T-helper 2 cell treated with Interferon-gamma antibody and Interleukin-4, amounts not matched to agents 5 μg/mL and 100 μg/mL, for 36 hours (primary cell): ENCODE data around the gene GNB1L.

Experiments used
- DNase-seq: peaks from one replicate; pipeline ENCODE4 v3.0.0; 2021; ENCODE audit warnings: low spot score
- H3K27ac Mint-ChIP-seq: one replicate; pipeline ENCODE4 v1.8.0; 2021; ENCODE audit warnings: mild to moderate bottlenecking, mixed read lengths
- H3K27me3 Mint-ChIP-seq: one replicate; pipeline ENCODE4 v1.8.0; 2021; ENCODE audit warnings: low read depth, mixed read lengths
- H3K36me3 Mint-ChIP-seq: one replicate; pipeline ENCODE4 v1.8.0; 2021; ENCODE audit warnings: low read depth, mixed read lengths
- H3K4me1 Mint-ChIP-seq: one replicate; pipeline ENCODE4 v1.8.0; 2021; ENCODE audit warnings: low read depth, mixed read lengths
- H3K4me3 Mint-ChIP-seq: one replicate; pipeline ENCODE4 v1.8.0; 2022; ENCODE audit warnings: mild to moderate bottlenecking, moderate library complexity, mixed read lengths
- H3K9me3 Mint-ChIP-seq: one replicate; pipeline ENCODE4 v1.8.0; 2021; ENCODE audit warnings: mixed read lengths

Gene GNB1L

DNA sequence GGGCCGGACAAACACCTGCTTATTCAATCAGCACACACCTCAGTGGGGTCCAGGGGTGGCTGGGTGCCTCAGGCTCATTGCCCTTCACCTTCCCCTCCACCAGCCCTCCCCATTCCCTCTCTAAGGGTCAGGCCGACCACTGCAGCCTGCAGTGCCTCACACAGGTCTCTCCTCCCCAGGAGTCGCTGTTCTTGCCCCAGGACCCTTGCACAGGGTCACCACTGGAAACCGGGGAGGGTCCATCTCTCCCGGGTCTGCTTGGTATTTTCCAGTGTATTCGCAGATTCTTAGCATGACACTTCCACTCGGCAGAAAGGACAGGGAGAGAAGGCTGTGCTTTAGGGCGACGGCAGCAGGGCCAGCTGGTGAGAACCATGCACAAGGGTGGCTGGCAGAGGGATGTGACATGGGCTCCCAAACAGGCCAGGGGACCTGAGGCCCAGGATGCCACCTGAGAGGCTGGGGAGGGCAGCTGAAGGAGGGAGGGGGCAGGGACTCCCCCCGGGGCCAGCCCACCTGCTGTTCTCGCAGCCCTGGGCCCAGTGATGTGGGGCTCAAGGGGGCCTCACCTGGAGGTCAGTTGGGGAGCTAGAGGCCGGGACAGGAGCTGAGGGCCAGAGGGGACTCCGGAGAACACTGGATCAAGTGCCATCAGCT lies 110.2 kb downstream of the GNB1L start:
- Mint-ChIP-seq H3K27me3 (no peaks in the 10 kb centered on the region), H3K4me1 (no peaks in the 10 kb centered on the region), H3K9me3 (no peaks in the 10 kb centered on the region), H3K4me3 (no peak overlapping the region), H3K36me3 (no peaks in the 10 kb centered on the region), H3K27ac (no peak overlapping the region)
- no peak for DNase-seq

DNA sequence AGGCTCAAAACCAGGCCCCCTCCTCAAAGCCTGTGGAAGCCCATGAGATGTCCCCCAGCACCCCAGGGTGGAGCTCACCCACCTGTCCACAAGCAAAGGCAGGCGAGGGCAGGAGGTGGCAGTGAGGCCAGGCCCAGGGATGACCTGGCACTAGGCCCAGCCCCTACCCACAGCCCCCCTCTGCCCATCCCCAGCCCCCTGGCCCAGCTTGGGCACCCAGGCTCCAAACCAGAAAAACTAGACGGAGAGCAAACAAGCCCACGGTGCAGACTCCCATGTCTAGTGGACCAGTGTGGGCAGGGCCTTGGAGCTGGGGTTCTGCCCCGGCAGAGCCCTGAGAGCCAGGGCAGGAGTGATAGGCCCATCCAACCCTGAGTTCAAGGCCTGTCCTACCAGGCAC lies 111.0 kb downstream of the GNB1L start:
- Mint-ChIP-seq H3K27me3 (no peaks in the 10 kb centered on the region), H3K4me3 (no peak overlapping the region), H3K4me1 (no peaks in the 10 kb centered on the region), H3K27ac (no peak overlapping the region), H3K9me3 (no peaks in the 10 kb centered on the region), H3K36me3 (no peaks in the 10 kb centered on the region)
- no peak for DNase-seq

DNA sequence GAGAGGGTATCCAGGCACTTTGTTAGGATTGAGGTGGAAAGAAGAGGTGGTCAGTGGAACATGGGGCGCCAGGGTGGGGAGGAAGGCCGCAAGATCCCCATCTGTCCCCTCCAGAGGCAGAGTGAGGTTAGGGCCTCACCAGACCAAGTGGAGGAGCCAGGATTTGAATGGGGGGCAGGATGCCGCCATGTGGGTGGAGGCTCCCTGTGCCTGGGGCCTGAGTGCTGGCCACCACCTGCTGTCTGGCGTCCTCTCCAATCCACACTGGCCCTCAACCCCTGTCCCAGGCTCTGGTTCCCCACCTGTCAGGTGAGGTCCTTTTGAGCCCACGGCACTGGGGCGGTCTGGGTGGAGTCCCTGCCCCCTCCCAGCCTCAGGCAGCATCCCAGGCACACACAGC lies 111.6 kb downstream of the GNB1L start:
- Mint-ChIP-seq H3K36me3 (no peaks in the 10 kb centered on the region), H3K9me3 (no peaks in the 10 kb centered on the region), H3K27me3 (no peaks in the 10 kb centered on the region), H3K4me3 (no peak overlapping the region), H3K27ac (no peak overlapping the region), H3K4me1 (no peaks in the 10 kb centered on the region)
- no peak for DNase-seq

DNA sequence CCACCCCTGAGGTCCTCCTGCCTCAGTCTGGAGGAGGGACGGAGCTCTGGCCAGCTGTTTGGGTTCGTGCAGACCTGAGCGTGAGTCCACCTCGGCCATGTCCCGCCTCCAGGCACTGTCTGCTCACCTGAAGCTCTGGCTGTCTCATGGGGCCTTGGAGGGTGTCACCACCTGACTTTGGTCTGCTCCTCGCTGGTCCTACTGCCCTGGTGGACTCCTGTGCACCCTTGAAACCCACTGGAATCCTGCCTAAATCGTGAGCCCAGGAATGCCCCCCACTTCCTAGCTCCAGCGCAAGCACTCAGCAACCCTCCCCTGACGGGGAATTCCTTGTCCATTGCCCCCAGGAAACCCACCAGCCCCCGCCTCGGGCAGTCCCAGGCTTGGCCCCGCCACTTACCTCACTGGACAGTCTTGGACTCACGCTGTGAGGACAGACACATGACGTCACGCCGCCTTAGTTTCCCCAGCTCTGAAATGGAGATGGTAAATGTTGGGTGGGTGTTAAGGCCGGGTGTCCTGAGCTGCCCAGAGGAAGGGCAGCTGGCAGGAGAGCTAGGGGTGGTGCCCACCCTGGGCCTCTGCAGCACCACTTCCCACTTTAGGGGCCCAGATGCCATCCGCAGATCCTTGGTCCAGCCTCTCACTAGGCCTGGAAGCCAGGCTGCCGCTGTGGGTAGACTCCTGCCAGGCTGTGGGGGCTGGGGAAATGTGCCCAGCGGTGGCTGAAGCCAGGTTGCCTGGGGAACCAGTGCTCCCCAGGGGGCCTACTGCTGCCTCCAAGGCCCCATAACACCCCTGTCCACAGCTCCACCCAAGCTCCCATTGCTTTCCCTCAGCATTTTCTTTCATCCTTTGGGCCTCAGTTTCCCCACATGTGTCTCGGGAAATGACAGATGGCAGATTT lies 112.3 kb downstream of the GNB1L start:
- Mint-ChIP-seq H3K4me1 (no peaks in the 10 kb centered on the region), H3K27me3 (no peaks in the 10 kb centered on the region), H3K4me3 (no peak overlapping the region), H3K36me3 (no peaks in the 10 kb centered on the region), H3K27ac (no peak overlapping the region), H3K9me3 (no peaks in the 10 kb centered on the region)
- no peak for DNase-seq

DNA sequence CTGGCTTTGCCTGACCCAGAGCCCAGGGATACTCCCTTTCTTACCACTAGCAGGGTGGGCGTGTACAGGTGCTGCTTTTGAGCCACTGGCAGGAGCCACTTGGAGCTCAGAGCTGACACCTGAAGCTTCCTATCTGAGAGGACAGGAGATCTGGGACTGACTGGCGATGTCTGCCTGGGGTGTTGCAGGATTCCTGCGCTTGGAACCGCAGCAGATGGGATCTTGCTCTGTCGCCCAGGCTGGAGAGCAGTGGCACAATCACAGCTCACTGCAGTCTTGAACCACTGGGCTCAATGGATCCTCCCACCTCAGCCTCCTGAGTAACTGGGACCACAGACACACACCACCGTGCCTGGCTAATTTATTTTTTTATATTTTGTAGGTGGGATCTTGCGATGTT lies 113.6 kb downstream of the GNB1L start:
- H3K9me3 Mint-ChIP-seq: no peaks in the 10 kb centered on the region
- H3K36me3 Mint-ChIP-seq: no peaks in the 10 kb centered on the region
- DNase-seq: no peak
- no peaks in the 10 kb centered on the region for H3K4me1 Mint-ChIP-seq
- H3K27me3 Mint-ChIP-seq: no peaks in the 10 kb centered on the region
- H3K27ac Mint-ChIP-seq: no peak overlapping the region
- H3K4me3 Mint-ChIP-seq: no peak overlapping the region

DNA sequence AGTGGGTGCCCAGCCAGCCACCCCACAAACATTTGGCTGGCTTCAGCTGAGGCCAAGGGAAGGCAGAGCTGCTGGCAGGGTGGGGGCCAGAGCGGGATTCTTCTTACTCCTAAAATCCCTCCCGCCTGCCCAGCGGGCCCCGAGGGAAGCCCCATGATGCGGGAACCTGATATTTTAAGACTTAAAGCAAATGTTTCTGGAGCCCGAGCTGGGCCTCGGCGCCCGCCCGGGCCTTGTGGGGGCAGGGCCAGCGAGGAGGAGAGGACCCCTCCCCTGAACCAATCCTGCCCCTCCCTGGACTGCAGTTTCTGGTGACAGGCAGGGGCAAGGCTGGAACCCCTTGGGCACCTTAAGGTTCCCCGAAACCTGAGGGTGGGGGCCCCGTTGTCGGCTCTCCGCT lies 114.1 kb downstream of the GNB1L start:
- H3K9me3 Mint-ChIP-seq: no peaks in the 10 kb centered on the region
- no peak overlapping the region for H3K4me3 Mint-ChIP-seq
- no peak for DNase-seq
- no peaks in the 10 kb centered on the region for H3K36me3 Mint-ChIP-seq
- H3K4me1 Mint-ChIP-seq: no peaks in the 10 kb centered on the region
- H3K27me3 Mint-ChIP-seq: no peaks in the 10 kb centered on the region
- no peak overlapping the region for H3K27ac Mint-ChIP-seq

DNA sequence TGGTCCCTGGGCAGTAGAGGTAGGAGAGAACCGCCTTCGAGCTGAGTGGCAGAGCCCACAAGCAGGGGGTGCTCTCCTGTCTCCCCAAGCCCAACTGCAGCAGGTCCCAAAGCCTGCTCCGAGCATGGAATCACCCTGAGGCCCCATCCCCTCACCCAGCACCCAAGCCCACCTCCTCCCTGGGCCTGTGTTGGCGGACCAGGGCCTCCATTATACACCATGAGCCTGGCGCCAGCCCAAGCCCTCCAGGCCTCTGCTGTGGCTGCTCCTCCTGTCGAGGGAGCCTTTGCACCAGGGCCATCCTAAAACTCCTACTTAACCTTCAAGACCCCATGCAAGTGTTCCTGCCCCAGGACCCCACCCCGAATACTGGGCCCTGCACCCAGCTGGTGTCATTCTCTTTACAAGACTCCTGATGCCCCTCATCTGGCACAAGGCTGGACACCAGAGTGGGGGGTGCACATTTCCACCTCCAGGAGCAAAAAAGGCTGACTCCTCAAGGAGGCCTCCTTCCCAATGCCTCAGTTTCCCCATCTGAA lies 114.7 kb downstream of the GNB1L start:
- Mint-ChIP-seq H3K27ac (no peak overlapping the region), H3K27me3 (no peaks in the 10 kb centered on the region), H3K4me1 (no peaks in the 10 kb centered on the region), H3K9me3 (no peaks in the 10 kb centered on the region), H3K4me3 (no peak overlapping the region), H3K36me3 (no peaks in the 10 kb centered on the region)
- no peak for DNase-seq

DNA sequence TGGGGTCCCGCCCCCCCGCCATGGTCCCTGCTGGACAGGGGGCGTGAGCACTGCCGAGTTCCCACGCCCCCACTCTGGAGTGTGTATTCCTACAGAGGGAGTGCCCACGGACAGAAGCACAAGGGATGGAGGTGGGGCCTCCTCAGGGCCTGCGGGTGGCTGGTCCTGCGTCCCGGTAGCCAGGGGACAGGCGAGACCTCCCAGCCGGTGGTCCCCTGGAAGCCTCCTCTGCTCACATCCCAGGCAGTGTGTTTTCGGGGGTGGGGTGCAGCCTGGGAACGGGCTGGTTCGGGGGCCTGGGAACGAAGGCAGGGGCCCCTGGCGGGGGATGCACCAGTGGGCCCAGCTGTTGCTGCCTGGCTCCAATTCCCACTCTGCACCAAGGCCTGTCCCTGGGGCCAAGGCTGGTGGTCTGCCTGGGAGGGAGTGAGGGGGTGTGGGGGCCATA lies 115.2 kb downstream of the GNB1L start:
- Mint-ChIP-seq H3K36me3 (no peaks in the 10 kb centered on the region), H3K4me1 (no peaks in the 10 kb centered on the region), H3K9me3 (no peaks in the 10 kb centered on the region), H3K4me3 (no peak overlapping the region), H3K27me3 (no peaks in the 10 kb centered on the region), H3K27ac (no peak overlapping the region)
- no peak for DNase-seq

DNA sequence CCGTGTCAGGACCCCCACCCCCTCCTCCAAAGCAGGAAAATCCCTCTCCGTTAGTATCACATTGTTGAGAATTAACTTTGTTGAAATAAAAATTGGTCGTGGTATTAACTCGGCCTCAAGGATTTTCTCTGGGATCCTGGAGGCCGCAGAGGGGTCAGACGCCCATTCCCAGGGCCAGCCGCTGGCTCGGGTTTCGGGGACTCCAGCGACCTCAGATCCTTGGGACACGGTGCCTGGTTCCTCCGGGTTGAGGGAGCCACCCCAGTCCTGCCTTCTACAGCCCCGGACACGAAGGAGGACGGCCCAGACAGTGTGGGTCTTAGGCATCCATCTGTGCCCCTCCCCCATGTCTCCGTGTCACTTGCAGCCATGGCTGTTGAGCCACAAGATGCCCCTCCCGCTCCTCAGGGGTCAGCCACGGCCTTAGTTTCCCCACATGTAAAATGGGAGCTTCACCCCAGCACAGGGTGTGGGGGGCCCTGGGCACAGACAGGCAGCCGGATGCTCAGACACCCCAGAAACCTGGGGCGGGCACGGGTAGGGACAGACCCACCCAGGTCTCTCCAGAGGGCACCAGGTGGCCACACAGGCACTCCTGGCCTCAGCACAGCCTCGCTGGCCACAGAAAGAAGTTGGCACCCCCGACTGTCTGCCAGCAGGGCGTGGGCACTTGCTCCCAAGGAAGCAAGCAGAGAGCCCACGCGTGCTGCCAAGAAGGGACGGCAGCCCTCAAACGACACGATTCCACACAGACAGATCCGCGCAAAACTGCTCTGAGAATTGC lies 115.8 kb downstream of the GNB1L start:
- Mint-ChIP-seq H3K4me3 (no peak overlapping the region), H3K27me3 (no peaks in the 10 kb centered on the region), H3K27ac (no peak overlapping the region), H3K36me3 (no peaks in the 10 kb centered on the region), H3K9me3 (no peaks in the 10 kb centered on the region), H3K4me1 (no peaks in the 10 kb centered on the region)
- DNase-seq: no peak

DNA sequence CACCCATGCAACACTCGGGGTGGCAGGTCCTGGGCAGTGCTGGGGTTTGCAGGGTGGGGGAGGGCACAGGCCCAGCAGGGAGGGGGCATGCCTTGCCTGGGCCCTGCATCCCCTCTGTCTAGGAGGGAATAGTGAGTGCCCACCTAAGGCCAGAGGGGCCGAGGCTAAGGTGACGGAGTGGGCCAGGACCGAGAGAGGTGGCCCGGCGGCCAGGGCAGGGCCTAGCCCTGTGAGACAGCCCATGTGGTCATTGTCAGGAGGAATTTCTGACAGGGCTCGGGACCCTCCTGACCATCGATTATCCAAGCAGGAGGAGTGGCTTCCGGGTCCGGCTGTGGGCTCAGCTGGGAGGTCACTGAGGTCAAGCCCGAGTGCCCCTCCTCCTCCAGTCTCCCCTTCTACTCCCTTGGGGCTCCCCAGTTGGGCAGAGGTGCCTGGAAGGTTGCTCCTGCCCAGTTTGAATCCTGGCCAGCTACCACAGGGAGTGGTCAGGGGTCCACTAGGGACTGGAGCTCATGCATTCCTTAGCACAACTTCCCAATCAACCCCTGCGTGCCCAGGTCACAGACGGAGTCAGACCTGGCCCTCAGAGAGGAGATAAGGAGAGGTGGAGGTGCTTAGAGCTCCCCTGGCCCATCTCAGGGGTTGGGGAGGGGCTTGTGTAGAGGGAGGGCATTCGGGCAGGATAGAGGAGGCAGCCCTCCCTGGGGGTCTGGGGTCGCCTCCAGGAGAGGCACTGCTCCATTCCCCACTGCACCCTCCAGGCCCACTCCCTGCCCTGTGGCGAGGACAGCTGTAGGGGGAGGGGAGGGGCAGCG lies 116.6 kb downstream of the GNB1L start:
- Mint-ChIP-seq H3K27me3 (no peaks in the 10 kb centered on the region), H3K4me3 (no peak overlapping the region), H3K27ac (no peak overlapping the region), H3K36me3 (no peaks in the 10 kb centered on the region), H3K4me1 (no peaks in the 10 kb centered on the region), H3K9me3 (no peaks in the 10 kb centered on the region)
- DNase-seq: no peak

DNA sequence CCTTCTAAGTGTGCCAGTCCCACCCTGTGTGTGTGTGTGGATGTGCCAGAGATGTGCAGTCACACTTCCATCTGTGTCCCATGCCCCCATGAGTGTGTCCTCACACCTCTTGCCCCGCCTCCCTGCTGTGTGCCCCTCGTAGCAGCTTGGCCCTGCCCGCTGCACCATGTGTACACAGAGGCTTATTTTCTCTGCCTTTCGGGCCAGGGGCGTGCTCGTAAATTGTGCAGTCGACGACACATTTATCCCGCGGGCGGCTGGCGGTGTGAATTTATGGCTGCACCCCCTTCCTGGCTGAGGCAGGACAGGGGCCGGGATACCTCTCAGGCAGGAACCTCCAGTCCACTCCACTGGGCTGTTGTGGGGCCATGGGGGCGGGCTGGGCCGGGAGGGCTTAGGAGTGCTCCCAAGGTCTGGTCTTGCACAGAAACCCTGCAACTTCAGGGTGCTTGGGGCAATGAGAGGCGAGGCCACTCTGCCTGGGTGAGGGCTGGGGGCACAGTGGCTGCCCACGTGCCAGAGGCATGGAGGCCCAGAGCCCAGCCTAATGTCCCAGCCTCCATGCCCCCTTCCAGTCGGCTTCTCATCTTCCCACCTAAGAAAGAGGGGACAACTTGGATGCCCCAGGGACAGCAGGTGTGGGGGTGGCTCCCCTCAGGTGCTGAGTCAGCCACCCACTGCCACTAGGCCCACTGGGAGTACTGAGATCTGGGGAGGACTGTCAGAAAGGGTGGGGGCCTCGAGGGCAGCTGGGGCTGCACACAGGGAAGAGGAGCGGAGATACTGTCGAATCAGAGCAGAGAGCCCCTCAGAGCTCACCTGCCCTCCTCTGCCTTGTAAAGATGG lies 118.8 kb downstream of the GNB1L start:
- H3K4me3 Mint-ChIP-seq: no peak overlapping the region
- H3K27ac Mint-ChIP-seq: no peak overlapping the region
- H3K27me3 Mint-ChIP-seq: no peaks in the 10 kb centered on the region
- no peaks in the 10 kb centered on the region for H3K4me1 Mint-ChIP-seq
- DNase-seq: no peak
- no peaks in the 10 kb centered on the region for H3K9me3 Mint-ChIP-seq
- H3K36me3 Mint-ChIP-seq: no peaks in the 10 kb centered on the region

DNA sequence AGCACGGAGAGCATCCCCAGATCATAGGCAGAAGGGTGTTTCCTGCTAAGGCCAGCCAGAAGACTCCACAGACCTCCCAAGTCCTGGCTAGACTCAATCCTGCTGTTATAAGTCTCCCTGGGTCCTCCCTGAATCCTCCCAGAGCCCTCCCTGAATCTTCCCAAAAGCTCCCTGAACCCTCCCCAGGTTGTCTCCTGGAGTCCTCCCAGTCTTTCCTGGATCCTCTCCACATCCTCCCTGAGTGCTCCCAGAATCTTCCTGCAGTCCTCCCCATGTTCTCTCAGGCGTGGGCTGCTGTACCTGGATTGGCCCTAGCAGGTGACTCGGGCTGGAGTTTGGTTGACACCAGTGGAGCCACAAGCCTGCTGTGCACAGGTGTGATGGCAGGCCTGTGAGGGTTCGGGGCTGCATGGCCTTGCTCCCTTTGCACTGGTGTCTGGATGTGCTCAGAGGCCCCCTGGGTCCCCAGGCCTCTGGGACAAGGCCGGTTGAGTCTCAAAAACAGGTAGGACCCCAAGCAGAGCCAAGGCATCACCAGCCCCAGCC lies 119.8 kb downstream of the GNB1L start:
- Mint-ChIP-seq H3K27me3 (peaks cover 2% of the 10 kb centered on the region), H3K9me3 (no peaks in the 10 kb centered on the region), H3K4me3 (no peak overlapping the region), H3K27ac (no peak overlapping the region), H3K4me1 (peaks cover 2% of the 10 kb centered on the region), H3K36me3 (no peaks in the 10 kb centered on the region)
- no peak for DNase-seq
